Cardiac muscle cell (in vitro differentiated cells and primary cell): ENCODE data around the gene ATP5F1B. TPM values are rescaled to one million over a fixed set of nuclear protein-coding genes. Genes with fewer than 3 reads are reported as not detected.

Experiments used
- DNase-seq, 2 donors: peaks; one replicate each; pipeline versions ENCODE4 v3.0.0 to v3.0.0-alpha.2; 2010 to 2017; ENCODE audit warnings: low read depth in 1 of 2, low spot score in 1 of 2
- H3K27ac ChIP-seq: fragments of 200-600 bp; sonication (generic); 2 replicates; pipeline ENCODE4 v1.5.1; 2016
- H3K27me3 ChIP-seq: fragments of 200-600 bp; sonication (generic); 2 replicates; pipeline ENCODE4 v1.6.0; 2016; ENCODE audit warnings: control low read depth
- H3K36me3 ChIP-seq: fragments of 200-600 bp; sonication (generic); 2 replicates; pipeline ENCODE4 v1.5.1; 2016; ENCODE audit warnings: control low read depth
- H3K4me1 ChIP-seq: fragments of 200-600 bp; sonication (generic); 2 replicates; pipeline ENCODE4 v1.8.1; 2017; ENCODE audit warnings: low read depth, mild to moderate bottlenecking, mixed run types
- H3K4me3 ChIP-seq: fragments of 200-600 bp; sonication (generic); 2 replicates; pipeline ENCODE4 v1.5.1; 2016; ENCODE audit warnings: mild to moderate bottlenecking
- H3K9me3 ChIP-seq: fragments of 200-600 bp; sonication (generic); 2 replicates; pipeline ENCODE4 v1.5.1; 2017; ENCODE audit warnings: low read depth, mild to moderate bottlenecking, control low read depth
- CTCF ChIP-seq: IDR thresholded peaks from 2 replicates; pipeline ENCODE4 v1.5.1; 2012; ENCODE audit warnings: low read depth, mild to moderate bottlenecking, low read length
- polyA plus RNA-seq: library from polyadenylated mRNA; unstranded; fragments of >200 nt; fragmentation: Nextera tagmentation; extraction: Ambion mirVana; gene quantifications from 2 replicates; pipeline ENCODE4 v1.2.1, GENCODE V29; 2016
- total RNA-seq: library from RNA; depleted of rRNA; stranded (reverse); fragments of >200 nt; gene quantifications from 2 replicates; pipeline ENCODE4 v1.2.3, GENCODE V29; 2016

Gene ATP5F1B
- total and polyA plus RNA-seq, 2 experiments from 2014 or later: 1,322 to 3,964 TPM

- H3K4me1 ChIP-seq: no peaks in the 10 kb centered on the region
- H3K36me3 ChIP-seq: peaks cover 14% of the 10 kb centered on the region
- H3K27me3 ChIP-seq: no peaks in the 10 kb centered on the region
- no peak overlapping the region for H3K4me3 ChIP-seq
- no peaks in the 10 kb centered on the region for H3K9me3 ChIP-seq
- TF ChIP-seq CTCF: no peak
- H3K27ac ChIP-seq: no peak overlapping the region
- no peak for DNase-seq
Measured at GRCh38 chr12:56676851-56677580, 31.2 kb upstream of the ATP5F1B start.

- H3K27me3 ChIP-seq: no peaks in the 10 kb centered on the region
- peaks cover 48% of the 10 kb centered on the region for H3K36me3 ChIP-seq
- no peaks in the 10 kb centered on the region for H3K4me1 ChIP-seq
- H3K27ac ChIP-seq: no peak overlapping the region
- no peaks in the 10 kb centered on the region for H3K9me3 ChIP-seq
- TF ChIP-seq CTCF: no peak
- no peak overlapping the region for H3K4me3 ChIP-seq
- no peak for DNase-seq
Measured at GRCh38 chr12:56671608-56672007, 25.8 kb upstream of the ATP5F1B start.

GRCh38 chr12:56670836-56671235, 25.1 kb upstream of the ATP5F1B start:
- DNase-seq: no peak
- Histone ChIP-seq H3K36me3 (peaks cover 56% of the 10 kb centered on the region), H3K27me3 (no peaks in the 10 kb centered on the region), H3K9me3 (no peaks in the 10 kb centered on the region), H3K27ac (no peak overlapping the region), H3K4me1 (no peaks in the 10 kb centered on the region), H3K4me3 (no peak overlapping the region)
- no peak for TF ChIP-seq CTCF

DNA sequence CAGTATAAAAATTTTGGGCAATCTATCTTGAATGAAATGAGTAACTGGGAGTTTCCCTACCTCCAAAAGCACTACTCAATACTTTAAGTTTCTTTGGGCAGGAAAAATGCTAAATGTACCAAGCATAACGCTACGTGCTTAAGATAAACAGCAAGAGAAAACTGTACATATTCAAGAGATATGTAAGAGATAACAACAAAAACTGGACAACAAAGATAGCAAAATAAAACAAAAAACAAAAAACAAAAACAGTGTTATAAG, 22.3 kb upstream of the ATP5F1B start:
- Histone ChIP-seq H3K4me1 (no peaks in the 10 kb centered on the region), H3K36me3 (peaks cover 78% of the 10 kb centered on the region), H3K9me3 (no peaks in the 10 kb centered on the region), H3K27ac (no peak overlapping the region), H3K27me3 (no peaks in the 10 kb centered on the region), H3K4me3 (no peak overlapping the region)
- no peak for TF ChIP-seq CTCF
- DNase-seq: no peak

GRCh38 chr12:56661979-56662638, 16.3 kb upstream of the ATP5F1B start:
- H3K27me3 ChIP-seq: no peaks in the 10 kb centered on the region
- H3K9me3 ChIP-seq: no peaks in the 10 kb centered on the region
- H3K36me3 ChIP-seq: peaks cover 39% of the 10 kb centered on the region
- H3K27ac ChIP-seq: no peak overlapping the region
- TF ChIP-seq CTCF: no peak
- H3K4me1 ChIP-seq: peaks cover 6% of the 10 kb centered on the region
- no peak overlapping the region for H3K4me3 ChIP-seq
- no peak for DNase-seq
